Kidney capillary endothelial cell (primary cell): ENCODE results near the gene ADCYAP1R1.
A peak's percentile ranks its signal among the peaks of the same experiment; 100 is the strongest.

Source experiments
- DNase-seq: peaks from one replicate; pipeline ENCODE4 v3.0.0-alpha.2; 2018; ENCODE audit warnings: low spot score

ADCYAP1R1 gene

DNA sequence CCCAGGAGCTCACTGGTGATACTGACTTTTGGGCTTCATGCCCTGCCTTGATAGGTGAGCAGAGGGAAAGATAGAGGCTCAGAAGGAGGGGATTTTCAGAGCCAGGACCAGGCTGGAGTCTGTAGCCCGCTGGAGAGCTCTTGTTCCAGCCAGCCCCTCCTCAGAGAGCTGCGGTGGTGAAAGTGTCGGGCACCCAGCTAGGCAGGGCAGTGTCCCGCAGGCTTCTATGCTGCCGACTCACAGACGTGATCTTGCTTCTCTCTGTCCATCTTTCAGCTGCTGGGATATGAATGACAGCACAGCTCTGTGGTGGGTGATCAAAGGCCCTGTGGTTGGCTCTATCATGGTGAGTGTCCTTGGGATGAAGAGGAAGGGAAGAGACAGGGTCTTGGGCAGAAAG, 35.2 kb downstream of the ADCYAP1R1 start:
- no peak for DNase-seq

DNA sequence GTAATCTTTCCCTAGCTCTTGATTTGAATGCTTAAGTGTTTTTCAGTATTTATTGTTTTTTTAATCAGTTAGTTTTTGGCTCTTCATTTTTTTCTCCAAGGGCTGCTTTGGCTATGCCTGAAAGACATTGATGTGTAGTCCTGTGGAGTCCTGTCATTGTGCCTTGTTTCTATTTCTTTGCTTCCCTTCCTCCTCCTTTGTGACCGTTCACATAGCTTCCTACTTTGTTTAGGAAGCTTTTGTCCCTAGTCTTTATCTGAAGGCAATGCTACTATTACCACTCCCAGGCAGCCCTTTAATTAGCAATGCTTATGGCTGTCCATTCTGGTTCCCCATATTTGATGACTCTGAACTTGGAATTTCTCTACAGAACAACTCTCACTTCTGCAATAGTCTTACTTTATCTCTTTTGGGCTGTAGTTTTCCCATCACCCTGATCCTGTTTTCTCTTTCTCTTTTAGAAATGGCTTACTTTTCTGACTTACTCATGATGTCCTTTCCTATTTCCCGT, 39.9 kb downstream of the ADCYAP1R1 start:
- no peak for DNase-seq

DNA sequence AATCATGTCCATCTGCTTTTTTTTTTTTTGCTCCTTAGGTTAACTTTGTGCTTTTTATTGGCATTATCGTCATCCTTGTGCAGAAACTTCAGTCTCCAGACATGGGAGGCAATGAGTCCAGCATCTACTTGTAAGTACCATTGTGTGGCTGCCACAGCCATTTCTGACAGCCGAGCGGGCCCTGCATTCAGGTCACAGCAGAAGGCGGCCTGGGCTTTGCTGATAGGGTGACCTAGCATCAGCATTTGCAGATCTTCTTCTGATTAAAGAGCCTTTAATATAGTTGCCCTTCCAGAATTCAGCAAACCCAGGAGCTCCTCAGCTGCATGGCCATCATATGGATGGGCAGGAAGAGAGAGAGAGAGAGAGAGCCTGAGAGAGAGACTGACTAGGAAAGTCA, 40.5 kb downstream of the ADCYAP1R1 start:
- DNase-seq, result no peak

DNA sequence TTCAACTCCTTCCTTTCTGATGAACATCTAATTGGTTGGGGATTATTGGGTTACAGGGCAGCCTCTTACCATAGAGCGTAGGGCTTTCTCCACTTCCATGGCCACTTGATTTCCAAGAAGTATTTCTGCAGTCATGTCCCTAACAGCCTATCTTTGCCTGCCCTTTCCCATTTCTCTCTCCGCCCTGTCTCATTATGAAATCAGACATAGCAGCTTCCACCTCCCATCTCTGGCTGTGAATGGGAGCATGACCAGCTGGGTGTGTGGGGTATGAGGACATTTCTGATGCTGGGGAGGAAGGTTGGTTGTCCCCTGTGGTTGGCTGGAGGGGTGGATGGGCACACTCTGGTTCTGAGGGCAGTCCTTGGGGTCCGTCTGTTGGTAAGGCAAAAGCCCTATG, 41.2 kb downstream of the ADCYAP1R1 start:
- no peak for DNase-seq

DNA sequence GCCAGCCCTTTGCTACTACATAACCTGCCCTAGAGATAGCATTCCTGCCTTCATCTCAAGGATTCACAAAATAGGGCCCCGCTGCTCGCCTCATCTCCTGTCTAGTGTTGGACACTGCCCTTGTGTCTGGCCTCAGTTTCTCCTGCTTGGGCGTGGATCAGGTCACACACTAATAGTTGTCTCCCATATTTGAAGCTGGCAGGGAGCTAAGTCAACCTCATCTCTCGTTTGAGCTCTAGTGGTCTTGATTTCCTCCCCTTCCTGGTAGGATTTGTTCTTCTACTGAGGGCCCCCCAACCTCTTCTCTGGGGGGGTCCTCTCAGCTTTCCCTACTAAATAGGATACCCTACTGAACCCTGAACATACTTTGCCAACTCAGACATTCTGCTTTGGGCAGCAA, 42.2 kb downstream of the ADCYAP1R1 start:
- no peak for DNase-seq

DNA sequence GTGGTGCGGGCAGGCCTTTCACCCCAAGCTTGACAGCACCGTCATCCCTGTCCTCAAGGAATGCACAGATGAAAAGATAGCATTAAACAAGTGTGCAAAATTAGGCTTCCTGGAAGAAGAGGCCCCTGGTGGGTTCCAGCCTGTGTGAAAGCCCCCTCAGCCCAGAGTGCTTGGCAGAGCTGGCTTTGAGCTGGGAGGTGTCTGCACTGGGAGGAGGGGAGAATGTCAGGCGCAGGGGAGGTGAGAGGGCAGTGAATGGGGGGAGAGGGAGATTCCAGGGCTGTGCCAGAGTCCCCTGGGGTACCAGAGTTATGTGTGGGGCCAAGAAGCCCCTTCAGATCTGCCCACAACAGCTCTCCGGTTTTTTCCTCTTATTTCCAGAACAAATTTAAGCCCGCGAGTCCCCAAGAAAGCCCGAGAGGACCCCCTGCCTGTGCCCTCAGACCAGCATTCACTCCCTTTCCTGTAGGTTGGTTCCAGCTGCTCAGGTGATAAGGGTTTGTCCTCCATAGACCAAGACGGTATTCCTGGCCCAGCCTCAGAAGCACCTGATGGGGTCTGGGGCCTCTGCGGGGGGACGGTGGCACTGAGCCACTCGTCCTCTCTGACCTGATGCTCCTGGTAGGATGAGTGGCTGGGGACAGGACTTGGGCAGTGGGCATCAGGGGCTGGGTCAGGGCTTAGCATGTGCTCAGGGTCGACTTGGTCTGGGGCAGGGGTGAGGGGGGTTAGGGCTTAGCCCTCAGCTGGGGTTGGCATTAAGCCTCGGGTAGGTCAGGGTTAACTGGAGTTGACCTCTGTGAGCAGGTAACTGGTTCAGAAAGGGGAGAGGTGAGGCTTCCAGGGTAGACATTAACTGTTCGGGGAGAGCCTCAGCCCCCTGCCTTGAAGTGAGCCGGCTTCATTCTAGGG, 43.4 kb downstream of the ADCYAP1R1 start:
- DNase-seq, result no peak

DNA sequence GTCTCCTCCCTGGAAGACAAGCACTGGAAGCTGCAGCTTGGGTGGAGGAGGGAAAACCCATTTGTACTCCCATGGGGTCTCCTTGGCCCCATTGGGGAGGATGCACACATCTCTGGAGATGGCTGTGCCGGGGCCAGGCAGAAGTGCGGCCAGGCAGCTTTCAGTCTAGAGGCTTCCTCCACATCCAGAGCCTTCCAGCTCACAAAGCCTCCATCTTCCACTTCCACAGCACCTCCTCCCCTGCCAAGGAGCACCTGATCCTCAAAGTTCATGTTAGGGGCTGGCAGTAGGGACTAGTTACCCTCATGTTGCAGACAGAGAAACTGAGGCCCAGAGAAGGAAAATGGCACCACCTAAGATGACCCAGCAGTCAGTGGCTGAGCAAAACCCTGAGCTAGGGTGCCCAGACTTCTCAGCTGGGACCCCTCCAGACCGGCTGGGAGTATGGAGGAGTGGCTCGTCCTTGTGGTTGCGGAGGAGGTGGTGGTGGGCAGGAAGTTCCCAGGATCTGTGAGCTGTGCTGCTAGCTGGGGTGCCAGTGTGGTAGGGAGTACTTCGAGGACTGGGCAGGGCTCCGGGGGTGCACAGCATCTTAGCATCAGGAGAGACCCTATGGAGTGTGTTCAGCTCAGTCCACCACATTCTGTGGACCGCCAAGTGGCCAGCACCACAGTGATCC, 44.2 kb downstream of the ADCYAP1R1 start:
- DNase-seq, result no peak

DNA sequence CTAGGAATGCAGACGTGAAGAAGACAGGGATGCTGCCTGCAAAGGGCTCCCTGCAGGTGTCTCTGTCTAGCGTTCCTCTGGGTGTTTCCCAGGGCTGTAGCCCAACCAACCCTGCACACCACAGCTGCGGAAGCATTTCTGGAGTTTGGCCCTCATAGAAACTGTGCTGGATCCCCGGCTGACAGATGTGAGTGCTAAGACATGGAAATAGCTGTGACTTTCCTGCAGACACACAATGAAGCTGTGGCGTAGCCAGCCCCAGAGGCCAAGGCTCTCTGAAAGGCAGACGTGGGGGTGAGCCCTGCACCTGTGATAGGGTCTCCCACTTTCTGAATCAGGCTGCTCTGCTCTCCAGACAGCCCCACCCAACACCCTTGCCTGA, 44.8 kb downstream of the ADCYAP1R1 start:
- no peak for DNase-seq

DNA sequence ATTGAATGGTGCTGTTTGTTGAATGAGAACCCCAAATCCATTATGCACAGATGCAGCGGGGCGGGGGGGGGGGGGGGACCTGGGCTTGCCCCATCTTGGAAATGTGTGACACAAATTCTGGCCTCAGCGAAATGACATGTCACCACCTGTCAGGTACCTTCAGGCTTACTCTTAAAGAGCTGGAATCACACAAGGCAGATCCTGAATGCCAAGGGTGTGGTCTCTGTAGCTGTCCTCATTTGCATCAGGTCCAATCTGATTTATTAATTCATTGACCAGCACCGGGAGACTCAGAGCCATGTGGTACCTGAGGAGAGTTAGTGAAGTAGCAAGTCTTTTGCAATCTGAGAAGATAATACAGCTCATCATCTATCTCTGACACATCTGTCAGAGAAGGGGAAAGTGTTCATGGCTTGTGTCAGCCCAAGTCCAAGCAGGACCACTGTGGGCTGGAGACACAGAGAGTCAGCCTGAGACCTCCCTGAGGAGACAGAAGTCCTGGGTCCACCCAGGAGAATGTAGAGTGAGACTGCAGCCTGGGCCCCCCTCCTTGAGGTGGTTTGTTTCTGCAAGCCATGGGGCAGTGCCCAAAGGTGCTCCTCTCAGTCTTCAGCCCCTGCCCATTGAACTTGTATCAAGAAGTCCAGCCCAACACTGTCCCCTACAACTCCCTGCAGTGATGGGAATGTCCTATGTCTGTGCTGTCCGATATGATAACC, 46.7 kb downstream of the ADCYAP1R1 start:
- DNase-seq, result no peak

DNA sequence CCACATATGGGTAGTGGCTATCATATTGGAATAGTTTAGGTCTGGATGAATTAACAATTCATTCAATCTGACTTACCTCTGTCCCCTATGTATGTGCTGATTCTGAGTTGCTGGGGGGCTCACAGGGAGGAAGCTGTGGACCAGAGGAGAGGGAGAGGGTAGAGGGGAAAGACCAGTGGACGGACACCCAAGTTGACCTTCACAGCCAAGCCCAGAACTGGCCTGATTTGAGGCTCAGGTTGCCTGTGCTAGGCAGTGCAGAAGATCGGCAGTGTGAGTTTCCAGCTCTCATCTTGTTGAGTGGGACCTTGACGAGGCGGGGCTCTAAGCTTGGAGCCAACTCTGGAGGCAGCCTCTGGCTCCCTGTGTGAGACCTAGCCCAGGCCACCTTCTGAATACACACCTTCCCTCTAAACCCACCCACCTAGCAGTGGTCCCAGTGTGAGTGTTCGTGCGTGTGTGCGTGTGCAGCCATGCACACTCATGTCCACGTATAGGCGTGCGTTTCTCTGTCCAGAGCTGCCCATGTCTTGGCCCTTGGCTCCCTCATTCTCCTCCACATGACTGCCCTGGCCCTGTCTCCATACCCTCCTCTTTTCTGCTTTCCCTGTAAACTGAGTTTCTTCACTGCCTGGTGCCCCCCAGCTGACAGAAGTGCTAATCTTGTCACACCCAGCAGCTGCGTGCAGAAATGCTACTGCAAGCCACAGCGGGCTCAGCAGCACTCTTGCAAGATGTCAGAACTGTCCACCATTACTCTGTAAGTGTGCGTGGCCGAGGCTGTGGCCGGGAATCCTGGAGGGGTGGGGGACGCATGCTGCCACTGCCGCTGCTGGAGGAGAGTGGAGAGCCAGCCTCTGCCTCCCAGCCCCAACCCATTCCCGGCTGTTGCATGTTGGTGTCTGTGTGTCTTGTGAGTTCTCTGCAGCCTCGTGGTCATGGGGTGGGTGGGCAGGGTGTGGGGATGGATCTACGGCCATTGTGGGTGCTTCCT, 47.6 kb downstream of the ADCYAP1R1 start:
- no peak for DNase-seq

DNA sequence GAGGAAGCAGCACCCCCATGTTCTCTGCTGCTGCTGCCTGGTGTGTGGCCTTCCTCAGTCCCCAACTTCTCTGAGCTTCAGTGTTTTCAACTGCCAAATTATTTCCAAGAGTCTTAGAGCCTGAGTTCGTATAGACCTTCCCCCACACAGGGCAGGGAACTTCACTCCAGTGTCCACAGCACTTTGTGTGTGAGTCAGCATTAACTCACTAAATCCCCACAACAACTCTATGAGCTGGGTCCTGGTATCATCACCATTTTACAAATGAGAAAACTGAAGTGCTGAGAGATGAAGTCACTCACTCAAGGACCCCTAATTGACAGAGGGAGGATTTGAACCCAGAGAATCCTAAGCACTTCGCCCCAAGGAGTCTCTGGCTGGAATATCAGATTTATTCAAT, 48.3 kb downstream of the ADCYAP1R1 start:
- peak; percentile 48 for DNase-seq

DNA sequence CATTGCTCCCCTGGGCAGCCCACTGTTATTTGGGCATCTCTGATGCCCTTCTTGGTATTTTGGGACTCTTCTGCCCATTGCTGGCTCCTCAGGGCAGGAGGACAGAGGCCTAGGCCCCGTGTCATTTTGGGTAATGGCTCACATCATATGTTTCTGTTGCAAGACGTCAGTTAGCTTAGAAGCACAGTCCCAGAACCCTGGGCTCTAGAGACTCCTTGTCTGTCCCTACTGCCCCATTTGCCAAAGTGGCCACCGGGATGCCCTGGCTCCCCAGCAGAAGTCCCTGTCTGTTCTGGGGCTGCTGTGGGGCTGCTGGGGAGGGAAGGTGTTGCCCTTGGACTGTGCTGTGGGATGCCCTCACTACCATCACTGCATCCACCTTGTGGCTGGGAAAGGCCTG, 48.8 kb downstream of the ADCYAP1R1 start:
- DNase-seq, result no peak

DNA sequence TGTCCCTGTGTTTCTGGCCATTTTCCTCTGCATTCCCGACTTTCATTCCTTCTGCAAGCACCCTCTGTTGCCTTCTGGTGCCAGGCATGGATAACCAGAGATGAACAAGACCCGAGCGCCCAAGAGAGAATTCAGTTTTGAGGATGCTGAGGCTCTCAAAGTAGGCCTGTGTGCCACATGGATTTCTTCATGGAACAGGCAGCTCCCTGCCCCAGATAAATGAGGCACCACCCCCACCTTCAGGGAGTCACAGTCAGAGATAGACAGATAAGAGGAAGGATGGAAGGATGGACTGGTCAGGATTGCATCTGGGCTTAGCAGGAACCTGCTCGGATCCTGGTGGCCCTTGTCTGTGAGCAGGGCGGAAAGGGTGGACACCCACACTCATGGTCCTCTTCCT, 49.4 kb downstream of the ADCYAP1R1 start:
- no peak for DNase-seq

DNA sequence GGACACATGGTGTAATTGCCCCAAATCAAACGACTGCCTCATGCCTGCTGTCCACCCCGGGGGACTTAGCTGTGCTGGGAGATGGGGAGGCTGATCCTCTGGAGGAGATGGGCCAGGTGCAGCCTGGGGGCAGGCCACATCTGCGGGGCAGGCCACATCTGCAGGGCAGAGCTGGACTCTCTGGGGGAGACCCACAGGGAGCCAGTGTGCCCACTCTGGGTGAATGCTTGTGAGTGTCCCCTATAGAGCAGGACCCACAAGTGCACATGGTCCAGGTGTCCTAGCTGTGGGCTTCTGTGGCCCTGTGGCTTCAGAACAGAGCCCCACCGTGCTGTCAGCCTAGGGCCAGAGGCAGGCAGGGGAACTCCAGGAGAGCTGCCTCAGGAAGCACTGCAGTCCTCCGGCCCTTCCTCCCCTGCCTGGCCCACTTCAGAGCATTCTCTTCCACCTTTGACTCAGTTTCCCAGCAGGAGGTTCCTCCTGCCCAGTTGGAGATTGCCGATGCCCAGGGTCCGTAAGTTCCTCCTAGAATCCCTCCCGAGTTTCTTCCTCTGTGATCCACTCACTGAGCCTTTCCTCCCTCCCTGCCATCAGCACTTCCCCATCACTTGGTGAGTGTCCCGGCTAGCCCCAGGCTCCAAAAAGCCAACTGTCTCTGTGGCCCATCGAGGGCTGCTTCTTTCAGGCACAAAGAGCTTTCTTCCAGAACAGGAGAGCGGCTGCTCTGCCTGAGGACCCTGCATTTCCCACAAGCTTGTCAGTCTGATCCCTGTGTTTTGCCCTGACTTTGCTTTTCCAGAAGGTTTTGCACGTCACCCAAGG, 50.3 kb downstream of the ADCYAP1R1 start:
- no peak for DNase-seq

DNA sequence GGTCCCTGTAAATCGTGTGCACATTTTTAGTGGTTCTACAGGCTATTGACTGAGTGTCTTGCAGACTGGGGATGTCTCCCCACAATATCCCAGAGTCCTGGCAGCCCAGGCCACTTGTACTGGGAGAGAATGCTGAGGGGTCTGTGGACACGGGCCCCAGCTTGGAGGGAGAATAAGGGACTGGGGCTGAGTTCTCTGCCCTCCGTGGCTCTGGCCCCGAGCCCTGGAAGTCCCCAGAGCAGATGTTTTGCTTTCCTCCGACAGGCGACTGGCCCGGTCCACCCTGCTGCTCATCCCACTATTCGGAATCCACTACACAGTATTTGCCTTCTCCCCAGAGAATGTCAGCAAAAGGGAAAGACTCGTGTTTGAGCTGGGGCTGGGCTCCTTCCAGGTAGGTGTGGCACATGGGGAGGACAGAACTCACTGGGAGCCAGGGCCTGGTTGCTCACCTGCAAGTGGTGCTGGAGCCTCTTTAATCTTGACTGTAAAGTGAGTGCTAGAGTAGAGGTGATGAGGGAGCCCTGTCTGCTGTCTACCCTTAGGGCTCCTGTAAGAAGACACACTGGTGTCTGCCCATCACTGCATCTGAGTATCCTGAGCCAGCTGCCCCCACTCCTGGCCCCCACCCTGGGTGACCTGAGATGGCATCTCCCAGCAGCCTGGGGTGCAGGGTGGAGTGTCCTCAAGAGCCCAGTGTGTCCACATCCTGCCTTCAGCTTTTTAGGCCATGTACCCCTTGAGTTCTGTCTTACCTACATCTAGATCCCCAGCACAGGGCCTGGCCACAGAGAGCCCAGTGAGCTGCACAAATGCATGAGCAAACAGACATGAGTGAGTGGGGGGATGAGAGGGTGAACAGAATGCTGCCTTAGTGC, 51.1 kb downstream of the ADCYAP1R1 start:
- no peak for DNase-seq

DNA sequence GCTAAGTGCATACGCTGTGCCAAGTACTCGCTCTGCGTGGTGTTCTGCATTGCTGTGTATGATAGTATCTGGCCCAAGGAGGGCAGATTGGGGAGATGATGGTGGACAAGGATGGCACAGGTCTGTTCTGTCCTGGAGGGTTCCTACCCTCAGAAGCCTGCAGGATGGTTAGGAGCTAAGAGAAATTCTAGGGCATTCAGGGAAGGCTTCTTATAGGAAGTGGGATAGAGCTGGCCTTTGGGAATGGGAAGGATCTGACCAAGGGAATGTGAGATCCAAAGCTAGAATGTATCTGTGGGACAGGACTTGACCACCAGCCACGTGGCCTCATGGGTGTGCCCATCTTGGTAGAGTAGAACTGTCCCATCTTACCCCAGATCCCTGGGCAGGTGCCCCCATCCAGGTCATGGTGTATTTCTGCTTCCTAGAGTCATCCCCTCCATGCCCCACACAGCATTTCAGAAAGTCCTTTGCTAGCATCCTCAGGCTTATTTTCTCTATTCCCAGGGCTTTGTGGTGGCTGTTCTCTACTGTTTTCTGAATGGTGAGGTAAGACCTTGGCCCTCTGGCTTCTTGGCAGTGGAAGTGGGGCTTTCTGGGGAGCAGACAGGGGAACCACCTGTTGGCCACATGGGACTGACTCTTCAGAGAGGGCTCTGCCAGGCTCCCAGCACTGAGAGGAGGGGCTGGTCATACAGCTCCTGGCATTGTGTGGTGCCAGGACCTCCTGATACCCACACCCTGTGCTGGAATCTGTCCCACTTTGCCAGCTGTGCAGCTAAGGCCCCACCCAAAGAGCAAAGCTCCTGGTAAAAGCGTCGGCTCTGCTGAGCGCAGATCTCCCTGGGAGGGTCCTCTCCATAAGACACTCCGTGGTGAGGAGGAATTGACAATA, 52.5 kb downstream of the ADCYAP1R1 start:
- DNase-seq, result no peak

DNA sequence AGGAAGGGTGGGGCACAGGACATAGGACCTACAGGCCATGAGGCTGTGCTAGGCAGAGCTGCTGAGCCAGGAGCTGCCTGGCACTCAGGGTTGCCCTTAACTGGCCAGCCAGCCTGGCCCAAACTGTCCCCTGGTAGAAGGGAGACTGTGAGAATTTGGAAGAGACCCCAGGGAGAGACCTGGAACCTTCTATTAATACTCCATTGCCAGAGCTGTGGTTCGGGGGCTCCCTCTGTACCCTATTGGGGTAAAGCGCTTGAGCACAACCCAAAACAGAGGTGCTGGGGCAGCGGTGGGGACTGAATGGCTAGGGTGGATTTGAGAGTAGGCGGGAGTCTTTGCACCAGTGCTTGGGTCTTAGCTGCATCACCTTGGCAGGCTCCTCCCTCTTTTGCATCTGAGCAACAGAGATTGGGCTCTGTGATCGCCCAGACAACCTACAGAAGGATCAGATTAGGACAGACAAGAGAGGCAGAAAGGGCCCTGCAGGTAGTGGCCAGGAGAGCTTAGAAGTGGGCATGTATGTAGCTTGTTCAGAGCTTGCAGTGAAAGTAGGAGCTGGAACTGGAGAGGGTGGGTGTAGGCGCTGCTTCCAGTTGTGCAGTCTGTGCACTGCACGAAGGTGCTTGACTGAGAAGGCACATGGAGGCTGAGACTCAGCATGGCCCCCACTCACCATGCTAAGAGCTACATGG, 53.3 kb downstream of the ADCYAP1R1 start:
- no peak for DNase-seq
